HL-60 (cell line): ENCODE measurements around the gene KLHL3.

Experiments
- GABPA ChIP-seq: IDR thresholded peaks from 2 replicates; pipeline ENCODE4 v1.6.1; 2012; ENCODE audit warnings: low read depth
- POLR2AphosphoS5 ChIP-seq: IDR thresholded peaks from 2 replicates; pipeline ENCODE4 v1.6.1; 2012; ENCODE audit warnings: low read depth
- SPI1 ChIP-seq: IDR thresholded peaks from 2 replicates; pipeline ENCODE4 v1.6.1; 2012; ENCODE audit warnings: low read depth, mild to moderate bottlenecking, borderline replicate concordance
- TF ChIP-seq, protein P1 (sequence below): IDR thresholded peaks from one replicate; pipeline ENCODE4 v1.5.1; 2011; ENCODE audit warnings: low read length, control low read depth, inconsistent platforms; ENCODE audit not compliant: insufficient read depth
- TF ChIP-seq, protein P2 (sequence below): IDR thresholded peaks from 2 replicates; pipeline ENCODE4 v1.6.1; 2012; ENCODE audit warnings: low read depth; ENCODE audit not compliant: insufficient replicate concordance

DNA sequence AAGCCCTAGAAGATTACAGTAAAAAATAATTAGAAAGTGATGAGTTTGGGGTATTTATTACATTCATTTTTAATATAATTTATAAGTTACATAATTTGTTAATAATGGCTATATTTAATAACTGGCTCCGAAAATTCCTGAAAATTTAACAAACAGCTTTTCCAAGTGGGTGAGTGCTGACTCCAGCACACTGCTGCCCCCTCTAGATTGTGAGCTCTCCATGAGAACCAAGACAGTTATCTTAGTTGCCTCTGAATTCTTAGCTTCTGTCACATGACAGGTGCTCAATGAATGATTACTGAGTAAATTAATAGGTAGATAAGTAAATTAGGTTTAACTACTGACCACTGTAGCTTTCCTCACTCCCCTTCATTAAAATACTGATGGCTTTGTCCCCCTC, 7.8 kb downstream of the KLHL3 start:
- TF ChIP-seq SPI1 (no peak), GABPA (no peak), POLR2AphosphoS5 (no peak)
- TF ChIP-seq, protein P1, sequence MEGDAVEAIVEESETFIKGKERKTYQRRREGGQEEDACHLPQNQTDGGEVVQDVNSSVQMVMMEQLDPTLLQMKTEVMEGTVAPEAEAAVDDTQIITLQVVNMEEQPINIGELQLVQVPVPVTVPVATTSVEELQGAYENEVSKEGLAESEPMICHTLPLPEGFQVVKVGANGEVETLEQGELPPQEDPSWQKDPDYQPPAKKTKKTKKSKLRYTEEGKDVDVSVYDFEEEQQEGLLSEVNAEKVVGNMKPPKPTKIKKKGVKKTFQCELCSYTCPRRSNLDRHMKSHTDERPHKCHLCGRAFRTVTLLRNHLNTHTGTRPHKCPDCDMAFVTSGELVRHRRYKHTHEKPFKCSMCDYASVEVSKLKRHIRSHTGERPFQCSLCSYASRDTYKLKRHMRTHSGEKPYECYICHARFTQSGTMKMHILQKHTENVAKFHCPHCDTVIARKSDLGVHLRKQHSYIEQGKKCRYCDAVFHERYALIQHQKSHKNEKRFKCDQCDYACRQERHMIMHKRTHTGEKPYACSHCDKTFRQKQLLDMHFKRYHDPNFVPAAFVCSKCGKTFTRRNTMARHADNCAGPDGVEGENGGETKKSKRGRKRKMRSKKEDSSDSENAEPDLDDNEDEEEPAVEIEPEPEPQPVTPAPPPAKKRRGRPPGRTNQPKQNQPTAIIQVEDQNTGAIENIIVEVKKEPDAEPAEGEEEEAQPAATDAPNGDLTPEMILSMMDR: no peak
- TF ChIP-seq, protein P2, sequence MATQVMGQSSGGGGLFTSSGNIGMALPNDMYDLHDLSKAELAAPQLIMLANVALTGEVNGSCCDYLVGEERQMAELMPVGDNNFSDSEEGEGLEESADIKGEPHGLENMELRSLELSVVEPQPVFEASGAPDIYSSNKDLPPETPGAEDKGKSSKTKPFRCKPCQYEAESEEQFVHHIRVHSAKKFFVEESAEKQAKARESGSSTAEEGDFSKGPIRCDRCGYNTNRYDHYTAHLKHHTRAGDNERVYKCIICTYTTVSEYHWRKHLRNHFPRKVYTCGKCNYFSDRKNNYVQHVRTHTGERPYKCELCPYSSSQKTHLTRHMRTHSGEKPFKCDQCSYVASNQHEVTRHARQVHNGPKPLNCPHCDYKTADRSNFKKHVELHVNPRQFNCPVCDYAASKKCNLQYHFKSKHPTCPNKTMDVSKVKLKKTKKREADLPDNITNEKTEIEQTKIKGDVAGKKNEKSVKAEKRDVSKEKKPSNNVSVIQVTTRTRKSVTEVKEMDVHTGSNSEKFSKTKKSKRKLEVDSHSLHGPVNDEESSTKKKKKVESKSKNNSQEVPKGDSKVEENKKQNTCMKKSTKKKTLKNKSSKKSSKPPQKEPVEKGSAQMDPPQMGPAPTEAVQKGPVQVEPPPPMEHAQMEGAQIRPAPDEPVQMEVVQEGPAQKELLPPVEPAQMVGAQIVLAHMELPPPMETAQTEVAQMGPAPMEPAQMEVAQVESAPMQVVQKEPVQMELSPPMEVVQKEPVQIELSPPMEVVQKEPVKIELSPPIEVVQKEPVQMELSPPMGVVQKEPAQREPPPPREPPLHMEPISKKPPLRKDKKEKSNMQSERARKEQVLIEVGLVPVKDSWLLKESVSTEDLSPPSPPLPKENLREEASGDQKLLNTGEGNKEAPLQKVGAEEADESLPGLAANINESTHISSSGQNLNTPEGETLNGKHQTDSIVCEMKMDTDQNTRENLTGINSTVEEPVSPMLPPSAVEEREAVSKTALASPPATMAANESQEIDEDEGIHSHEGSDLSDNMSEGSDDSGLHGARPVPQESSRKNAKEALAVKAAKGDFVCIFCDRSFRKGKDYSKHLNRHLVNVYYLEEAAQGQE: no peak
